ENCODE results near the gene PODXL2. TPM values are rescaled to one million over a fixed set of nuclear protein-coding genes. Genes with fewer than 3 reads are reported as not detected.

PODXL2 gene
- total RNA-seq, 1 experiment from 2014 or later: 15.3 TPM

- TF ChIP-seq, protein P1, sequence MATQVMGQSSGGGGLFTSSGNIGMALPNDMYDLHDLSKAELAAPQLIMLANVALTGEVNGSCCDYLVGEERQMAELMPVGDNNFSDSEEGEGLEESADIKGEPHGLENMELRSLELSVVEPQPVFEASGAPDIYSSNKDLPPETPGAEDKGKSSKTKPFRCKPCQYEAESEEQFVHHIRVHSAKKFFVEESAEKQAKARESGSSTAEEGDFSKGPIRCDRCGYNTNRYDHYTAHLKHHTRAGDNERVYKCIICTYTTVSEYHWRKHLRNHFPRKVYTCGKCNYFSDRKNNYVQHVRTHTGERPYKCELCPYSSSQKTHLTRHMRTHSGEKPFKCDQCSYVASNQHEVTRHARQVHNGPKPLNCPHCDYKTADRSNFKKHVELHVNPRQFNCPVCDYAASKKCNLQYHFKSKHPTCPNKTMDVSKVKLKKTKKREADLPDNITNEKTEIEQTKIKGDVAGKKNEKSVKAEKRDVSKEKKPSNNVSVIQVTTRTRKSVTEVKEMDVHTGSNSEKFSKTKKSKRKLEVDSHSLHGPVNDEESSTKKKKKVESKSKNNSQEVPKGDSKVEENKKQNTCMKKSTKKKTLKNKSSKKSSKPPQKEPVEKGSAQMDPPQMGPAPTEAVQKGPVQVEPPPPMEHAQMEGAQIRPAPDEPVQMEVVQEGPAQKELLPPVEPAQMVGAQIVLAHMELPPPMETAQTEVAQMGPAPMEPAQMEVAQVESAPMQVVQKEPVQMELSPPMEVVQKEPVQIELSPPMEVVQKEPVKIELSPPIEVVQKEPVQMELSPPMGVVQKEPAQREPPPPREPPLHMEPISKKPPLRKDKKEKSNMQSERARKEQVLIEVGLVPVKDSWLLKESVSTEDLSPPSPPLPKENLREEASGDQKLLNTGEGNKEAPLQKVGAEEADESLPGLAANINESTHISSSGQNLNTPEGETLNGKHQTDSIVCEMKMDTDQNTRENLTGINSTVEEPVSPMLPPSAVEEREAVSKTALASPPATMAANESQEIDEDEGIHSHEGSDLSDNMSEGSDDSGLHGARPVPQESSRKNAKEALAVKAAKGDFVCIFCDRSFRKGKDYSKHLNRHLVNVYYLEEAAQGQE (IDR thresholded peaks at IDR 0.05; ENCODE audit: insufficient read depth in 1 of 2, low read depth in 2 of 2, low read length in 1 of 2): no peak
- TF ChIP-seq SIN3A (IDR thresholded peaks at IDR 0.05; ENCODE audit: borderline replicate concordance, insufficient read depth, low read depth, low read length) (no peak), TCF7L2 (IDR thresholded peaks at IDR 0.05; ENCODE audit: low read depth, low read length) (no peak), POLR2AphosphoS5 (IDR thresholded peaks at IDR 0.05; ENCODE audit: low read depth, low read length) (no peak)
- TF ChIP-seq, protein P2, sequence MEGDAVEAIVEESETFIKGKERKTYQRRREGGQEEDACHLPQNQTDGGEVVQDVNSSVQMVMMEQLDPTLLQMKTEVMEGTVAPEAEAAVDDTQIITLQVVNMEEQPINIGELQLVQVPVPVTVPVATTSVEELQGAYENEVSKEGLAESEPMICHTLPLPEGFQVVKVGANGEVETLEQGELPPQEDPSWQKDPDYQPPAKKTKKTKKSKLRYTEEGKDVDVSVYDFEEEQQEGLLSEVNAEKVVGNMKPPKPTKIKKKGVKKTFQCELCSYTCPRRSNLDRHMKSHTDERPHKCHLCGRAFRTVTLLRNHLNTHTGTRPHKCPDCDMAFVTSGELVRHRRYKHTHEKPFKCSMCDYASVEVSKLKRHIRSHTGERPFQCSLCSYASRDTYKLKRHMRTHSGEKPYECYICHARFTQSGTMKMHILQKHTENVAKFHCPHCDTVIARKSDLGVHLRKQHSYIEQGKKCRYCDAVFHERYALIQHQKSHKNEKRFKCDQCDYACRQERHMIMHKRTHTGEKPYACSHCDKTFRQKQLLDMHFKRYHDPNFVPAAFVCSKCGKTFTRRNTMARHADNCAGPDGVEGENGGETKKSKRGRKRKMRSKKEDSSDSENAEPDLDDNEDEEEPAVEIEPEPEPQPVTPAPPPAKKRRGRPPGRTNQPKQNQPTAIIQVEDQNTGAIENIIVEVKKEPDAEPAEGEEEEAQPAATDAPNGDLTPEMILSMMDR (IDR thresholded peaks at IDR 0.05): no peak
- intact Hi-C loops (cut with micrococcal nuclease; ENCODE audit: unreplicated experiment): no loop called here
- no TSS peak for BruUV-seq (replicated peaks)
- H3K4me3 ChIP-seq (ENCODE audit: low read depth in 2 of 2, low read length in 2 of 2): peak overlapping the region; percentile 82 to 84
- in situ Hi-C loops (cut with HindIII; ENCODE audit: low pct_unique_long_range_greater_than_20kb, low sequenced_read_pairs): no loop called here
- ChIA-PET POLR2A (interaction anchor here (0.7 kb wide), 1 partner anchor 41 kb away, joined by 3 read pairs; no protein-coding TSS in a partner anchor), CTCF (interaction anchor here (1.2 kb wide), 1 partner anchor 14 kb away, joined by 15 read pairs; no protein-coding TSS in a partner anchor)
- no peaks in the 10 kb centered on the region for H3K27me3 ChIP-seq (ENCODE audit: control insufficient read depth, insufficient read depth, low read length)
- ATAC-seq (no peak), DNase-seq (ENCODE audit: low read depth, low spot score) (no peak)
- H3K36me3 ChIP-seq (ENCODE audit: control insufficient read depth, insufficient read depth, low read length): peaks cover 2% of the 10 kb centered on the region; the same call in 1 of the 2 replicates
- H3K9me3 ChIP-seq (ENCODE audit: control insufficient read depth, insufficient read depth, low read depth, low read length): no peaks in the 10 kb centered on the region
- peak overlapping the region; percentile 65 for H3K27ac ChIP-seq (ENCODE audit: low read length)
- peaks cover 18% of the 10 kb centered on the region for H3K4me1 ChIP-seq (ENCODE audit: control insufficient read depth, insufficient read depth, low read length)
These were observed 40.0 kb upstream of the PODXL2 start for GRCh38 chr3:127588806-127589577.

DNA sequence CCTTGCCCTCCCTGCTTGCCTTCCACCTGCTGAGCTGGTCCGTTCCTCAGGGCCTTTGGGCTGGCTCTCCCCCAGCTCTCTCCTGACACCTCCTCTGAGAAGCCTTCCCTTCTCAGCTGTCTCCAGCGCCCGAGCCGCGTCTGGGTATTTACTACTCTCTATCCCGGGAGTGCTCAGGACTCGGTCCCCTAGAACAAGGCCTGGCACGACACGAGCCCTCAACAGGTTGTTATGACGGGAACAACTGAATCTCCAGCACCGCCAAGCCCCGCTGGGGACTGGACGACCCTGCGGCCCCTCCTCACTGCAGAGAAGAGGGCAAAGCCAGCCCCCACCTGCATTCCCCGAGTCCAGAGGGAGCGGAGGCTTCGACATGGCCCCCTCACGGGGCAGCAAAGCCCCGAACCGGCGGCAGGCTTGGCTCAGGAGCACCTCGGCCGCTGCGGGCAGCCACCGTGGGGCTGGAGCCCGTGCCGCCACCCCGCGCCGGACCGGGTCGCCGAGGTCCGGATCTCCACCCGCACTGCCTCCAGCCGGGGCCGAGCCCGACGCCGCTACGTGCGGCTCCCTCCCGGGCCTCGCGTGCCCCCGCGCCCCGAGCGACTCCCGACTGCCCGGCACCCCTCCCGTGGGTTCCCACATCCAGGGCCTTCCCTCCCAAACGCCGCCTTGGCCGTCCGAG is 39.2 kb upstream of the PODXL2 start:
- in situ Hi-C loops (cut with HindIII; ENCODE audit: low pct_unique_long_range_greater_than_20kb, low sequenced_read_pairs) (no loop called here), intact Hi-C loops (cut with micrococcal nuclease; ENCODE audit: unreplicated experiment) (no loop called here)
- Histone ChIP-seq H3K27ac (ENCODE audit: low read length) (peak overlapping the region; percentile 65), H3K27me3 (ENCODE audit: control insufficient read depth, insufficient read depth, low read length) (no peaks in the 10 kb centered on the region), H3K9me3 (ENCODE audit: control insufficient read depth, insufficient read depth, low read depth, low read length) (no peaks in the 10 kb centered on the region), H3K4me1 (ENCODE audit: control insufficient read depth, insufficient read depth, low read length) (peaks cover 18% of the 10 kb centered on the region), H3K36me3 (ENCODE audit: control insufficient read depth, insufficient read depth, low read length) (peaks cover 2% of the 10 kb centered on the region; the same call in 1 of the 2 replicates), H3K4me3 (ENCODE audit: low read depth in 2 of 2, low read length in 2 of 2) (peak overlapping the region; percentile 82 to 84)
- no TSS peak for BruUV-seq (replicated peaks)
- CTCF ChIA-PET: interaction anchor here (1.2 kb wide), 1 partner anchor 14 kb away, joined by 15 read pairs; no protein-coding TSS in a partner anchor
- POLR2A ChIA-PET: interaction anchor here (0.7 kb wide), 1 partner anchor 42 kb away, joined by 3 read pairs; no protein-coding TSS in a partner anchor
- ATAC-seq (peak; percentile 5), DNase-seq (ENCODE audit: low read depth, low spot score) (no peak)
- TF ChIP-seq, protein P1 (IDR thresholded peaks at IDR 0.05; ENCODE audit: insufficient read depth in 1 of 2, low read depth in 2 of 2, low read length in 1 of 2): no peak
- no peak for TF ChIP-seq TCF7L2 (IDR thresholded peaks at IDR 0.05; ENCODE audit: low read depth, low read length)
- TF ChIP-seq, protein P2 (IDR thresholded peaks at IDR 0.05): no peak
- TF ChIP-seq SIN3A (IDR thresholded peaks at IDR 0.05; ENCODE audit: borderline replicate concordance, insufficient read depth, low read depth, low read length): no peak; the same call in 1 of the 2 replicates
- no peak for TF ChIP-seq POLR2AphosphoS5 (IDR thresholded peaks at IDR 0.05; ENCODE audit: low read depth, low read length)

Data from Panc1 (cell line).